PC-9 (cell line): ENCODE data around the gene DGLUCY. TPM values are rescaled to one million over a fixed set of nuclear protein-coding genes. Genes with fewer than 3 reads are reported as not detected.
"Not testable (repeated sequence)": the region's sequence is repeated elsewhere in the genome, so short reads cannot be mapped to it uniquely, and the experiment has no call there.

Source experiments
- BruUV-seq: library from RNA; stranded (reverse); fragments of 400-500 nt; replicated peaks from 2 replicates; lab custom pipeline; 2021; lab: Mats Ljungman, UMichigan
- CTCF ChIA-PET: fragments of 300-600 bp; sonication (Branson Sonifier 250); formaldehyde crosslinking; loops from one replicate; lab custom pipeline; 2022; ENCODE audit warnings: antibody characterized with exemption; lab: Charles Lee
- POLR2A ChIA-PET: fragments of 300-600 bp; sonication (Branson Sonifier 250); formaldehyde crosslinking; loops from one replicate; lab custom pipeline; 2022; ENCODE audit warnings: antibody characterized with exemption; ENCODE audit not compliant: unreplicated experiment; lab: Charles Lee
- DNase-seq, 2 experiments: peaks; one replicate each; pipeline versions ENCODE4 v3.0.0 to v3.0.0-alpha.2; 2015 to 2022; ENCODE audit warnings: mixed read lengths in 1 of 2
- H2AFZ ChIP-seq: fragments of 200-600 bp; sonication (generic); 2 replicates; pipeline ENCODE4 v1.8.1; 2017; ENCODE audit warnings: antibody characterized with exemption
- H3F3A ChIP-seq: fragments of 200-600 bp; sonication (generic); 2 replicates; pipeline ENCODE4 v1.8.1; 2017; ENCODE audit warnings: antibody characterized with exemption, mild to moderate bottlenecking, low read depth; ENCODE audit not compliant: insufficient read depth
- H3K27ac ChIP-seq: fragments of 200-600 bp; sonication (generic); 2 replicates; pipeline ENCODE4 v1.6.1; 2016; ENCODE audit warnings: mixed run types
- H3K27me3 ChIP-seq: fragments of 200-600 bp; sonication (generic); 2 replicates; pipeline ENCODE4 v1.6.1; 2016; ENCODE audit warnings: low read depth, mixed run types; ENCODE audit not compliant: insufficient read depth
- H3K36me3 ChIP-seq: fragments of 200-600 bp; sonication (generic); 2 replicates; pipeline ENCODE4 v1.6.1; 2016; ENCODE audit warnings: low read depth, mixed run types
- H3K4me1 ChIP-seq: fragments of 200-600 bp; sonication (generic); replicated peaks from 2 replicates; pipeline ENCODE4 v1.6.1; 2016; ENCODE audit warnings: mixed run types; ENCODE audit not compliant: insufficient read depth
- H3K4me2 ChIP-seq: fragments of 200-600 bp; sonication (generic); 2 replicates; pipeline ENCODE4 v1.6.1; 2017; ENCODE audit warnings: mixed run types
- H3K4me3 ChIP-seq: fragments of 200-600 bp; sonication (generic); 2 replicates; pipeline ENCODE4 v1.6.1; 2016; ENCODE audit warnings: mixed run types
- H3K79me2 ChIP-seq: fragments of 200-600 bp; sonication (generic); 2 replicates; pipeline ENCODE4 v1.6.1; 2017; ENCODE audit warnings: low read depth, mixed run types
- H3K9me2 ChIP-seq: fragments of 200-600 bp; sonication (generic); 2 replicates; pipeline ENCODE4 v1.8.1; 2017; ENCODE audit warnings: mild to moderate bottlenecking; ENCODE audit not compliant: insufficient read depth
- H3K9me3 ChIP-seq: fragments of 200-600 bp; sonication (generic); 2 replicates; pipeline ENCODE4 v1.8.1; 2016; ENCODE audit warnings: low read depth; ENCODE audit not compliant: insufficient read depth
- H4K20me1 ChIP-seq: fragments of 200-600 bp; sonication (generic); 2 replicates; pipeline ENCODE4 v1.8.1; 2017; ENCODE audit not compliant: insufficient read depth
- EZH2 ChIP-seq: fragments of 200-600 bp; sonication (generic); IDR thresholded peaks from 2 replicates; pipeline ENCODE4 v1.8.0; 2017; ENCODE audit warnings: antibody characterized with exemption, low read depth
- intact Hi-C: fragments of 100-400 bp; cut with micrococcal nuclease; formaldehyde crosslinking; loops from one replicate; pipeline ENCODE4 v1.10.0; 2022; ENCODE audit not compliant: unreplicated experiment
- total RNA-seq: library from RNA; stranded (reverse); gene quantifications from 2 replicates; pipeline ENCODE4 v1.2.3, GENCODE V29; 2021
- TF ChIP-seq, protein P1 (sequence below): fragments of 200-600 bp; sonication (generic); conservative IDR thresholded peaks from 2 replicates; pipeline ENCODE4 v1.6.1; 2017; ENCODE audit warnings: mixed run types, antibody characterized with exemption, mild to moderate bottlenecking, moderate library complexity

The DGLUCY gene
- total RNA-seq, 1 experiment from 2014 or later: 15.9 TPM

DNA sequence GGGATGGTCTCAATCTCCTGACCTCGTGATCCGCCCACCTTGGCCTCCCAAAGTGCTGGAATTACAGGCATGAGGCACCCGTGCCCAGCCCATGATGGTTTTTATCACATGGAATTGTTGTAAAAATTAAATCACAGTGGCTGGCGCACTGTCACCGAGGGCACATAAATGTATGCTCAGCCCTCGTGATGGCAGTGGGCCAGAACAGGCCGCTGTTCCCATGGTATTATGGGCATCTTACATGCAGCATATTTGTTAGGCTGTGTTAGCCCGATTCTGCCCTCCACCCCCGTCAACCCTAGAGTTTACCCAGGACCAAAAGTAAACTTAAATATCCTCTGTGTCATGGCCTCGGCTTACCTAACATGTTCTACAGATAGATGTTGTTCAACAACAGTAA, 82.0 kb downstream of the DGLUCY start:
- DNase-seq: no peak
- no peak overlapping the region for H2AFZ ChIP-seq
- no peaks in the 10 kb centered on the region for H3K36me3 ChIP-seq
- no peaks in the 10 kb centered on the region for H3K9me3 ChIP-seq
- no peaks in the 10 kb centered on the region for H3K27me3 ChIP-seq
- H3K9me2 ChIP-seq: no peaks in the 10 kb centered on the region
- intact Hi-C loops: no loop called here
- no TSS peak for BruUV-seq
- no peak overlapping the region for H3K27ac ChIP-seq
- ChIA-PET CTCF (no interaction called here), POLR2A (no interaction called here)
- H3K4me1 ChIP-seq: no peaks in the 10 kb centered on the region
- H3K4me2 ChIP-seq: no peak overlapping the region
- no peaks in the 10 kb centered on the region for H3F3A ChIP-seq
- TF ChIP-seq EZH2: no peak
- TF ChIP-seq, protein P1, sequence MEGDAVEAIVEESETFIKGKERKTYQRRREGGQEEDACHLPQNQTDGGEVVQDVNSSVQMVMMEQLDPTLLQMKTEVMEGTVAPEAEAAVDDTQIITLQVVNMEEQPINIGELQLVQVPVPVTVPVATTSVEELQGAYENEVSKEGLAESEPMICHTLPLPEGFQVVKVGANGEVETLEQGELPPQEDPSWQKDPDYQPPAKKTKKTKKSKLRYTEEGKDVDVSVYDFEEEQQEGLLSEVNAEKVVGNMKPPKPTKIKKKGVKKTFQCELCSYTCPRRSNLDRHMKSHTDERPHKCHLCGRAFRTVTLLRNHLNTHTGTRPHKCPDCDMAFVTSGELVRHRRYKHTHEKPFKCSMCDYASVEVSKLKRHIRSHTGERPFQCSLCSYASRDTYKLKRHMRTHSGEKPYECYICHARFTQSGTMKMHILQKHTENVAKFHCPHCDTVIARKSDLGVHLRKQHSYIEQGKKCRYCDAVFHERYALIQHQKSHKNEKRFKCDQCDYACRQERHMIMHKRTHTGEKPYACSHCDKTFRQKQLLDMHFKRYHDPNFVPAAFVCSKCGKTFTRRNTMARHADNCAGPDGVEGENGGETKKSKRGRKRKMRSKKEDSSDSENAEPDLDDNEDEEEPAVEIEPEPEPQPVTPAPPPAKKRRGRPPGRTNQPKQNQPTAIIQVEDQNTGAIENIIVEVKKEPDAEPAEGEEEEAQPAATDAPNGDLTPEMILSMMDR: no peak
- H3K79me2 ChIP-seq: no peaks in the 10 kb centered on the region
- H3K4me3 ChIP-seq: no peak overlapping the region
- no peaks in the 10 kb centered on the region for H4K20me1 ChIP-seq

DNA sequence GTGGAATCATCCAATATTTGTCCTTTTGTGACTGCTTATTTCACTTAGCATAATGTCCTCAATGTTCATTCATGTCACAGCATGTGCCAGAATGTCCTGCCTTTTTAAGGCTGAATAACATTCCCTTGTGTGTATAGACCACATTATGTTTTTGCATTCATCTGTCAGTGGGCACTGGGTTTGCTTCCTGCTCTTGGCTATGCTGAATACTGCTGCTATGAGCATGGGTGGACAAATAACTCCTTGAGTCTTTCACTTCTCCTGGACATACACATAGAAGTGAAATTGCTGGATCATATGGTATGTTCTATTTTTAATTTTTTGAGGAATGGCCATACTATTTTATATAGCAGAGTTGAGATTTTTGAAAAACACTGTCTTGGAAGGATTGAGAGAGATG, 83.8 kb downstream of the DGLUCY start:
- no peak for DNase-seq
- CTCF ChIA-PET: no interaction called here
- H3F3A ChIP-seq: no peaks in the 10 kb centered on the region
- no peaks in the 10 kb centered on the region for H4K20me1 ChIP-seq
- no peak overlapping the region for H3K4me3 ChIP-seq
- POLR2A ChIA-PET: no interaction called here
- no peak overlapping the region for H3K4me2 ChIP-seq
- no peak overlapping the region for H3K27ac ChIP-seq
- no peak for TF ChIP-seq EZH2
- TF ChIP-seq, protein P1: no peak
- no peaks in the 10 kb centered on the region for H3K9me2 ChIP-seq
- H3K27me3 ChIP-seq: no peaks in the 10 kb centered on the region
- no peak overlapping the region for H2AFZ ChIP-seq
- no peaks in the 10 kb centered on the region for H3K9me3 ChIP-seq
- intact Hi-C loops: no loop called here
- BruUV-seq: no TSS peak
- H3K36me3 ChIP-seq: no peaks in the 10 kb centered on the region
- H3K79me2 ChIP-seq: no peaks in the 10 kb centered on the region
- no peaks in the 10 kb centered on the region for H3K4me1 ChIP-seq

DNA sequence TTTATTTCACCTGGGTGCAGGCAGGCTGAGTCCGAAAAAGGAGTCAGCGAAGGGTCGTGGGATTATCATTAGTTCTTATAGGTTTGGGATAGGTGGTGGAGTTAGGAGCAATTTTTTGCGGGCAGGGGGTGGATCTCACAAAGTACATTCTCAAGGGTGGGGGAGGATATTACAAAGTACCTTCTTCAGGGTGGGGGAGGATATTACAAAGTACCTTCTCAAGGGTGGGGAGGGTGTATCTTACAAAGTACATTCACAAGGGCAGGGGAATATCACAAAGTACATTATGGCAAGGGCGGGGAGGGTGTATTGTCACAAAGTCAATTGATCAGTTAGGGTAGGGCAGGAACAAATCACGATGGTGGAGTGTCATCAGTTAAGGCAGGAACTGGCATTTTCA, 86.9 kb downstream of the DGLUCY start:
- CTCF ChIA-PET, H3K4me3 ChIP-seq, intact Hi-C loops, H2AFZ ChIP-seq, H3K9me3 ChIP-seq, H3K36me3 ChIP-seq, BruUV-seq, H3K79me2 ChIP-seq, H3K9me2 ChIP-seq, H3K4me2 ChIP-seq, H3F3A ChIP-seq, H3K27me3 ChIP-seq, H3K4me1 ChIP-seq, DNase-seq, H3K27ac ChIP-seq, H4K20me1 ChIP-seq, POLR2A ChIA-PET: not testable (repeated sequence)

DNA sequence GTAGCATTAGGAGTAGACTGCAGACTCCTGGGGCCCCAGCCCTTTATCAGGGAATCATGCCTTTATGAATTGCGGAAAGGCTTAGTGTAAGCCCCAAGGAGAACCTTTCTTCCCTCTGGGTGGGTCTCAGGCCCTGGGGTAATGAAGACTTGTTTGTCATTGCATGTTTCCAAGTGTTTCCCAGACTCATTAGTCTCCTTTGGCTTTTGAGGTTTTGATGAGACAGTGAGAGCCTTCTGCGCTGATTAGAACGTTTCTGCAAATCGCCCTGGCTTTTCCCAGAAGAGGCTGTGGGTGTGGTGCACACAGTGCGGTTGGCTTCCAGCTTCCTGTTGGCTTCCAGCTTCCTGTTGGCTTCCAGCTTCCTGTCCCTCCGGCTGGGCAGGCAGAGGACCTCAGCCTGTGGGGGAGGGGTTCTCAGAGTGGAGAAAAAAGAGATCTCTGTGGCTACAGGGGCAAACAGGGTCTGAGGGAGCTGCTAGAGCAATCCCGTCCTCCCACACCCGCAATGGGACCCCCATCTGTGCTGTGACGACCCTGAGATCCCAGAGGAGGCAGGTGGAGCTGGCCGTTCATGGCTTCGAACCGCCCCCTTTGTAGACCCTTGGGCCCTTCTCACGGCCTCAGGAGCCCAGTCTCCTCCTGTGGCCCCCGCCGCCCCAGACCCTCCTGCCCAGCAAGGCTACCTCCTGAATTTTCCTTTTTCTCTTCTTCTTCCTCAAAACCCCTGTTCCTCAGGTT, 88.5 kb downstream of the DGLUCY start:
- Histone ChIP-seq H3F3A (no peaks in the 10 kb centered on the region), H3K27ac (no peak overlapping the region), H3K79me2 (no peaks in the 10 kb centered on the region), H4K20me1 (no peaks in the 10 kb centered on the region), H3K27me3 (no peaks in the 10 kb centered on the region), H2AFZ (no peak overlapping the region), H3K36me3 (no peaks in the 10 kb centered on the region), H3K4me1 (no peaks in the 10 kb centered on the region), H3K9me3 (no peaks in the 10 kb centered on the region), H3K9me2 (no peaks in the 10 kb centered on the region), H3K4me2 (no peak overlapping the region), H3K4me3 (no peak overlapping the region)
- intact Hi-C loops: no loop called here
- CTCF ChIA-PET: no interaction called here
- POLR2A ChIA-PET: no interaction called here
- no TSS peak for BruUV-seq
- TF ChIP-seq EZH2: no peak
- TF ChIP-seq, protein P1: no peak
- no peak for DNase-seq
